Measurements from ENCODE around the gene ZNF433.

DNA sequence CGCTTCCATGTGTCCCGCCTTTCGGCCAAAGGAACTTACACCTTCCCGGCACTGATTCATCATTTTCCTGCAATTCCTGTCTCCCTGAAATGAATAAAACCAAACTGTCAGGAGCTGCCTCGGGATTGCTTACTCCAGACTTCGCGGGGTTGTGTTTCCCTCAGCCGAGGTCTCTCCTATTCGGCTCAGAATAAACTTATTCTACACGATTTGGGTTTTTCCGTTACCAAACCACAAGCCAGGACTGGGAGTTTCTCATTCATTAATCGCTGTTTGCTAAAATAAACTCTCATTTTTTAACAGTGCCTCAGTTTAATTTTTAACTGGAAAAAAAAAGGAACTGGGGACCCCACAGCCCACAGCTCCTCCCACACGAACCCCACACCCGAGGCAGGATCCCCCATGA is 16.6 kb upstream of the ZNF433 start:
- TF ChIP-seq ZNF274 (IDR thresholded peaks at IDR 0.05; ENCODE audit: low read depth, low read length) (no peak), YY1 (IDR thresholded peaks at IDR 0.05; ENCODE audit: insufficient read depth, insufficient read length) (no peak)
